ENCODE measurements around the gene CDH15. TPM values are rescaled to one million over a fixed set of nuclear protein-coding genes. Genes with fewer than 3 reads are reported as not detected.

CDH15 gene
- total RNA-seq, 4 donors from 2014 or later: not detected

DNA sequence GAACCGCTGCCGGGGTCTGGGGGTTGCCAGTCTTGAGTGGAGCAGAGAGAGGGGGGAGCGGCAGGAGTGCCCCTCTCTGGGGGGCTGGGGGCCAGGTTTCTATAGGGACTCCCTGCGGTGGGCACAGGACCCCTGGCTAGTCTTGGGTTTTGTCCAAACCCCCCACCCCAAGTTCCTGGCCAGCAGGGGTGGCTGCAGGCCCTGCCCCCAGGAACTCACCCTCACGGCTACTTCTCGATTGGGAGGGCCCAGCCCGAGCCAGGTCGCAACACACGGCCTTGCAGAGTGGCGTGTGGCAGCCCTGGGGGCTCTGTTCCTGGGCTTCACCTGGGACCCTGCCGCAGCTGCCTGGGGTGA, 601 bp downstream of the CDH15 start:
- WGBS, 2 donors: 86% methylated on average over 6 of the region's 11 CpGs; no CpG with 5 or more reads in 1 of the 2 donors
- no peaks in the 10 kb centered on the region for H3K36me3 ChIP-seq
- peaks cover 11 to 19% of the 10 kb centered on the region in 2 donors for H3K4me1 ChIP-seq
- TF ChIP-seq POLR2A (IDR thresholded peaks at IDR 0.05): no peak
- TF ChIP-seq CTCF (IDR thresholded peaks at IDR 0.05): no peak
- no peak for DNase-seq
- H3K4me3 ChIP-seq (replicated peaks in 1 of 3): no peak overlapping the region
- no peaks in the 10 kb centered on the region for H3K9me3 ChIP-seq
- no peak overlapping the region for H3K27ac ChIP-seq
- no peaks in the 10 kb centered on the region for H3K27me3 ChIP-seq
- intact Hi-C loops (cut with DNase I): loop anchor here (10.0 kb wide), 1 partner anchor 227 kb away; no protein-coding TSS in a partner anchor

- WGBS, 2 donors: 58 to 76% methylated on average over 4 to 7 of the region's 13 CpGs
- no peak for DNase-seq
- Histone ChIP-seq H3K4me1 (peaks cover 11 to 16% of the 10 kb centered on the region in 2 donors), H3K27me3 (no peaks in the 10 kb centered on the region), H3K27ac (no peak overlapping the region), H3K36me3 (no peaks in the 10 kb centered on the region), H3K9me3 (no peaks in the 10 kb centered on the region), H3K4me3 (replicated peaks in 1 of 3) (no peak overlapping the region)
- intact Hi-C loops (cut with DNase I): loop anchor here (10.0 kb wide), 1 partner anchor 228 kb away; no protein-coding TSS in a partner anchor
- no peak for TF ChIP-seq POLR2A (IDR thresholded peaks at IDR 0.05)
- TF ChIP-seq CTCF (IDR thresholded peaks at IDR 0.05): no peak
These were observed 1.1 kb downstream of the CDH15 start for GRCh38 chr16:89172528-89173173.

DNA sequence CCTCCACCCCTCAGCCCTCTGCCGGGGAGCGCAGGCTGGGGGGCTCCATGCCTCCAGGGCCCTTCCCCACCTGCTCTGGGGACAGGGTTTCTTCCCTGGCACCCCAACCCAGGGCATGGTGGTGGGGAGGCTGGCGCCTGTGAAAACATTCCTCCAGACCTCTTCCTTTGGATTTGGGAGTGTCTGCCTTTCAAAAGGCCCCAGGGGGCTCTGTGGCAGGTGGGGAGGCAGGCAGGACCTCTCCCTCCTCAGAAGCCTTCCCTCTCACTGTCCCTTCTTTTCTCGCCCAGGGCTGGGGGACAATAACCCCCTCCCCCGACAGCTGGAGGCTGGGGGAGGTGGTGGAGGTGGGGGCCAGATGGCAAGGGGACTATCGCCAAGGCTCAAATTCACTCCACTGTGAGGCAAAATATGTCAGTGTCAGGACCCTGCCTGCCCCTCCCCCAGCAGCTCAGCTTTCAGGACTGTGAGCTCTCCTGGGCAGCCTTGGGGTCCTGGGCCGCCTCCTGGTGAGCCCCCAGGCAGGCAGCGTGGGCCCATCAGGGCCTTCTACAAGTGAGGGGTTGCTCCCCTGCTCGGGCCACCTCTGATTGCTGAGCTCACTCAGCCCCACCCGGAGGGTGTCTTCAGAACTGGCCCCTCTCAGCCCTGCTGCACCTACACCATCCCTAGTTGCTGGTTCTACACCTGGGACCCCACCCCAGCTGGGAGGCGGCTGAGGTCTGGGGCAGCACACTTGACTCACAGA, 1.8 kb downstream of the CDH15 start:
- H3K27ac ChIP-seq: no peak overlapping the region

DNA sequence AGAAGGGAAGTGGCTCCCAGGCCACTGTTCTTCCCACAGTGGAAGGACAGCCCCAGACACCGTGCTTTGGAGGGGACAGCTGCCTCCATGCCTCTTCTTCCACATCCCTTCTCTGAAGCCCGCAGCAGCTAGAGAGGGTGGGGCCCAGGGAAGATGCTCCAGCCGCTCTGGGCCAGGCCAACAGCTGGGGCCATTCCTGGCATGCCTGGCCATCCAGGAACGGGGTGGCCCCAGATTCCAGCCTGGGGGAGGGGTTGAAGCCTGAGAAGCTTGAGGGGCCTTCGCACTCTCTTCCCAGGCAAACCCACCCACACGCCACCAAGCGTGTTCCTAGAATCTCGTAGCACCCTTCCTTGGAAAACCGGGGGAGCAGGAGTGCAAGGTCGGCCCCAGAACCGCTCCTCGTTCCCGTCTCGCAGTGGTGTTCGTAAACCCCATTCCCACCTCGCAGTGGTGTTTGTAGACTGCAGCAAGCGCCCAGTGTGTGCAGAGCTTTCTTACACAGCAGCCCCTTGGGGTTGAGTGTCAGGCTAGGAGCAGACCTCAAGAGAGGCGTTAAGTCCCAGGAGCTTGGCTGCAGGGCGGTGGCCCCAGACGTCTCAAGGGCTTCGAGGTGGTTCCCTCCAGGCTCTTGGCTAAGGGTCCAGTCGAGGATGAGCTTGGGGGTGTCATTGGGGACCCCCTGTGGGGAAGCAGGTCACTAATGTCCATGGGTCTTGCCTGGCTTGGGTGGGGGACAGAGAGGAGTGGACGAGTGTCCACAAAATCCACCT, 2.7 kb downstream of the CDH15 start:
- no peaks in the 10 kb centered on the region for H3K27me3 ChIP-seq
- intact Hi-C loops (cut with DNase I): loop anchor here (10.0 kb wide), 1 partner anchor 229 kb away; no protein-coding TSS in a partner anchor
- H3K27ac ChIP-seq: no peak overlapping the region
- TF ChIP-seq POLR2A (IDR thresholded peaks at IDR 0.05) (no peak), CTCF (IDR thresholded peaks at IDR 0.05) (no peak)
- H3K4me3 ChIP-seq (replicated peaks in 1 of 3): no peak overlapping the region
- 76 to 77% methylated on average over 19 to 21 of the region's 23 CpGs for WGBS, 2 donors
- no peaks in the 10 kb centered on the region for H3K36me3 ChIP-seq
- H3K9me3 ChIP-seq: no peaks in the 10 kb centered on the region
- no peak for DNase-seq
- H3K4me1 ChIP-seq: peaks cover 11 to 16% of the 10 kb centered on the region in 2 donors

More for the DNA sequence above, 1.8 kb downstream of the CDH15 start:
- Histone ChIP-seq H3K4me1 (peaks cover 11 to 16% of the 10 kb centered on the region in 2 donors), H3K4me3 (replicated peaks in 1 of 3) (no peak overlapping the region), H3K9me3 (no peaks in the 10 kb centered on the region), H3K27me3 (no peaks in the 10 kb centered on the region), H3K36me3 (no peaks in the 10 kb centered on the region)
- DNase-seq: no peak
- intact Hi-C loops (cut with DNase I): loop anchor here (10.0 kb wide), 1 partner anchor 229 kb away; no protein-coding TSS in a partner anchor
- 76 to 83% methylated on average over 3 to 7 of the region's 11 CpGs for WGBS, 2 donors
- TF ChIP-seq POLR2A (IDR thresholded peaks at IDR 0.05) (no peak), CTCF (IDR thresholded peaks at IDR 0.05) (no peak)

Measured in thyroid gland (tissue), 4 donors.